GM19023 (cell line): ENCODE measurements around the gene PTGER3.

Source experiments
- ATAC-seq: cut with Tn5 transposase; IDR thresholded peaks from one replicate; pipeline ENCODE4 v1.9.1; 2021; ENCODE audit warnings: mild to moderate bottlenecking, moderate library complexity; ENCODE audit not compliant: unreplicated experiment

The PTGER3 gene

GRCh38 chr1:71047635-71048607 is at the start of gene PTGER3:
PTGER3 (minus strand) TSS chr1:71047816; CDS start chr1:71047577, 239 bp downstream.
- no peak for ATAC-seq

GRCh38 chr1:71094913-71095312 is 47.3 kb upstream of the PTGER3 start:
- ATAC-seq: no peak

- no peak for ATAC-seq
Observed at GRCh38 chr1:71093938-71094337, 46.3 kb upstream of the PTGER3 start.

- no peak for ATAC-seq
Observed at GRCh38 chr1:71089536-71090270, 42.1 kb upstream of the PTGER3 start.

GRCh38 chr1:71088645-71089287 is 41.1 kb upstream of the PTGER3 start:
- no peak for ATAC-seq

- no peak for ATAC-seq
Observed at GRCh38 chr1:71087713-71088112, 40.1 kb upstream of the PTGER3 start.

GRCh38 chr1:71087060-71087459 is 39.4 kb upstream of the PTGER3 start:
- ATAC-seq: no peak

- ATAC-seq: no peak
Observed at GRCh38 chr1:71086331-71086730, 38.7 kb upstream of the PTGER3 start.

- no peak for ATAC-seq
Observed at GRCh38 chr1:71083271-71083670, 35.7 kb upstream of the PTGER3 start.

- no peak for ATAC-seq
Observed at GRCh38 chr1:71081697-71082080, 34.1 kb upstream of the PTGER3 start.

- peak; percentile 99 for ATAC-seq
Observed at GRCh38 chr1:71080739-71081696, 33.4 kb upstream of the PTGER3 start, which contains the start of gene ZRANB2. ZRANB2 (minus strand) TSS chr1:71081035; CDS start chr1:71080995, 40 bp downstream.

- peak; percentile 13 for ATAC-seq
Observed at GRCh38 chr1:71080230-71080738, 32.7 kb upstream of the PTGER3 start.

GRCh38 chr1:71074681-71075080 is 27.1 kb upstream of the PTGER3 start:
- no peak for ATAC-seq

GRCh38 chr1:71072273-71072672 is 24.7 kb upstream of the PTGER3 start:
- ATAC-seq: no peak

- no peak for ATAC-seq
Observed at GRCh38 chr1:71071720-71072119, 24.1 kb upstream of the PTGER3 start.

GRCh38 chr1:71068325-71069240 is 21.0 kb upstream of the PTGER3 start:
- no peak for ATAC-seq

- ATAC-seq: no peak
Observed at GRCh38 chr1:71054791-71055190, 7.2 kb upstream of the PTGER3 start.

GRCh38 chr1:71054281-71054731 is 6.7 kb upstream of the PTGER3 start:
- no peak for ATAC-seq

- no peak for ATAC-seq
Observed at GRCh38 chr1:71053758-71054157, 6.1 kb upstream of the PTGER3 start.
